HepG2 (cell line): ENCODE measurements around the gene ORC6. TPM values are rescaled to one million over a fixed set of nuclear protein-coding genes. Genes with fewer than 3 reads are reported as not detected.

Experiments used
- ARID2 ChIP-seq: sonication (generic); formaldehyde crosslinking; IDR thresholded peaks from 2 replicates; pipeline ENCODE4 v1.8.1; 2022; ENCODE audit warnings: mild to moderate bottlenecking, missing genetic modification reagents, borderline replicate concordance
- BHLHE40 ChIP-seq: IDR thresholded peaks from 2 replicates; pipeline ENCODE4 v1.6.1; 2011; ENCODE audit warnings: low read length, improper control_type of control experiment
- CBX1 ChIP-seq: IDR thresholded peaks from one replicate; pipeline ENCODE4 v1.6.1; 2016; ENCODE audit warnings: antibody characterized with exemption, low read depth
- CEBPG ChIP-seq: IDR thresholded peaks from 2 replicates; pipeline ENCODE4 v1.6.1; 2016
- CENPX ChIP-seq: sonication (generic); formaldehyde crosslinking; IDR thresholded peaks from 2 replicates; pipeline ENCODE4 v1.9.0; 2021; ENCODE audit warnings: mild to moderate bottlenecking, missing genetic modification reagents, moderate library complexity
- DMAP1 ChIP-seq: IDR thresholded peaks from 2 replicates; pipeline ENCODE4 v1.6.1; 2016
- IRF2 ChIP-seq: IDR thresholded peaks from 2 replicates; pipeline ENCODE4 v1.6.1; 2018; ENCODE audit warnings: missing genetic modification reagents, missing compliant biosample characterization
- JARID2 ChIP-seq: sonication (generic); formaldehyde crosslinking; IDR thresholded peaks from 2 replicates; pipeline ENCODE4 v1.8.1; 2023; ENCODE audit warnings: missing genetic modification reagents, inconsistent platforms; ENCODE audit not compliant: insufficient replicate concordance
- JUN ChIP-seq: sonication (generic); formaldehyde crosslinking; IDR thresholded peaks from 2 replicates; pipeline ENCODE4 v1.4.0; 2020; ENCODE audit warnings: mild to moderate bottlenecking, missing genetic modification reagents
- JUND ChIP-seq: sonication (generic); formaldehyde crosslinking; IDR thresholded peaks from 2 replicates; pipeline ENCODE4 v1.8.0; 2022; ENCODE audit warnings: mild to moderate bottlenecking, missing genetic modification reagents
- KDM4B ChIP-seq: sonication (generic); formaldehyde crosslinking; IDR thresholded peaks from 2 replicates; pipeline ENCODE4 v1.4.0; 2020; ENCODE audit warnings: missing genetic modification reagents
- MATR3 ChIP-seq: sonication (generic); formaldehyde crosslinking; IDR thresholded peaks from 2 replicates; pipeline ENCODE4 v1.4.0; 2020; ENCODE audit warnings: missing genetic modification reagents
- NR2F2 ChIP-seq: IDR thresholded peaks from 2 replicates; pipeline ENCODE4 v1.6.1; 2012; ENCODE audit warnings: low read depth, inconsistent platforms, borderline replicate concordance
- PCBP2 ChIP-seq: fragments of 200-400 bp; formaldehyde crosslinking; optimal IDR thresholded peaks from 2 replicates; pipeline ENCODE3; 2018; ENCODE audit warnings: low read length, low read depth; ENCODE audit not compliant: poor library complexity, severe bottlenecking
- RARA ChIP-seq: IDR thresholded peaks from 2 replicates; pipeline ENCODE4 v1.6.1; 2016; ENCODE audit warnings: missing genetic modification reagents, missing compliant biosample characterization
- RXRB ChIP-seq: IDR thresholded peaks from 2 replicates; pipeline ENCODE4 v1.6.1; 2016; ENCODE audit warnings: borderline replicate concordance, missing genetic modification reagents, missing compliant biosample characterization
- ZNF235 ChIP-seq: sonication (generic); formaldehyde crosslinking; IDR thresholded peaks from 2 replicates; pipeline ENCODE4 v1.8.1; 2023; ENCODE audit warnings: mild to moderate bottlenecking, missing genetic modification reagents, borderline replicate concordance
- ZNF292 ChIP-seq: sonication (generic); formaldehyde crosslinking; IDR thresholded peaks from 2 replicates; pipeline ENCODE4 v1.8.1; 2022; ENCODE audit warnings: mild to moderate bottlenecking, low read depth, missing genetic modification reagents, borderline replicate concordance
- ZNF501 ChIP-seq: sonication (generic); formaldehyde crosslinking; IDR thresholded peaks from 2 replicates; pipeline ENCODE4 v1.5.1; 2020; ENCODE audit warnings: mild to moderate bottlenecking, moderate library complexity, missing genetic modification reagents
- ZNF556 ChIP-seq: sonication (generic); formaldehyde crosslinking; IDR thresholded peaks from 2 replicates; pipeline ENCODE4 v1.4.0; 2020; ENCODE audit warnings: mild to moderate bottlenecking, missing genetic modification reagents, borderline replicate concordance
- ZSCAN22 ChIP-seq: sonication (generic); formaldehyde crosslinking; IDR thresholded peaks from 2 replicates; pipeline ENCODE4 v1.4.0; 2020; ENCODE audit warnings: mild to moderate bottlenecking, missing genetic modification reagents
- polyA plus RNA-seq, 8 experiments: library from polyadenylated mRNA; depleted of rRNA in 3 of 8; stranded (reverse) in 7 of 8; unstranded in 1 of 8; fragments of >200 nt; fragmentation: Illumina TruSeq in 4 of 8; extraction: Trizol in 4 of 8; gene quantifications; 2 replicates each; pipeline versions ENCODE4 v1.2.1 to v1.2.3, GENCODE V29; 2011 to 2016; ENCODE audit warnings: low read depth in 4 of 8, missing spikeins in 1 of 8, mixed read lengths in 1 of 8; ENCODE audit not compliant: insufficient read depth in 1 of 8
- total RNA-seq, 5 experiments: library from RNA; depleted of rRNA; stranded (reverse); fragments of >200 nt; fragmentation: Illumina TruSeq; extraction: Trizol; gene quantifications; 2 replicates each; pipeline ENCODE4 v1.2.3, GENCODE V29; 2016; ENCODE audit warnings: low read depth in 1 of 5
- TF ChIP-seq, protein P1 (sequence below): IDR thresholded peaks from 2 replicates; pipeline ENCODE4 v1.6.1; 2016; ENCODE audit warnings: low read depth
- TF ChIP-seq, protein P2 (sequence below): sonication (generic); formaldehyde crosslinking; IDR thresholded peaks from 2 replicates; pipeline ENCODE4 v1.5.0; 2020; ENCODE audit warnings: missing genetic modification reagents, mild to moderate bottlenecking, borderline replicate concordance
- TF ChIP-seq, protein P3 (sequence below): IDR thresholded peaks from 2 replicates; pipeline ENCODE4 v1.6.1; 2016; ENCODE audit warnings: missing compliant biosample characterization, missing genetic modification reagents, borderline replicate concordance
- TF ChIP-seq, protein P4 (sequence below): sonication (generic); formaldehyde crosslinking; IDR thresholded peaks from 2 replicates; pipeline ENCODE4 v1.4.0; 2020; ENCODE audit warnings: missing genetic modification reagents
- TF ChIP-seq, protein P5 (sequence below): sonication (generic); formaldehyde crosslinking; IDR thresholded peaks from 2 replicates; pipeline ENCODE4 v1.9.0; 2021; ENCODE audit warnings: missing genetic modification reagents, borderline replicate concordance

Gene ORC6
- total and polyA plus RNA-seq, 2 of the 13 experiments (the other 11 are each of a cell fraction or from before 2014, with no cell fraction given) = 34.2 to 69.8 TPM

DNA sequence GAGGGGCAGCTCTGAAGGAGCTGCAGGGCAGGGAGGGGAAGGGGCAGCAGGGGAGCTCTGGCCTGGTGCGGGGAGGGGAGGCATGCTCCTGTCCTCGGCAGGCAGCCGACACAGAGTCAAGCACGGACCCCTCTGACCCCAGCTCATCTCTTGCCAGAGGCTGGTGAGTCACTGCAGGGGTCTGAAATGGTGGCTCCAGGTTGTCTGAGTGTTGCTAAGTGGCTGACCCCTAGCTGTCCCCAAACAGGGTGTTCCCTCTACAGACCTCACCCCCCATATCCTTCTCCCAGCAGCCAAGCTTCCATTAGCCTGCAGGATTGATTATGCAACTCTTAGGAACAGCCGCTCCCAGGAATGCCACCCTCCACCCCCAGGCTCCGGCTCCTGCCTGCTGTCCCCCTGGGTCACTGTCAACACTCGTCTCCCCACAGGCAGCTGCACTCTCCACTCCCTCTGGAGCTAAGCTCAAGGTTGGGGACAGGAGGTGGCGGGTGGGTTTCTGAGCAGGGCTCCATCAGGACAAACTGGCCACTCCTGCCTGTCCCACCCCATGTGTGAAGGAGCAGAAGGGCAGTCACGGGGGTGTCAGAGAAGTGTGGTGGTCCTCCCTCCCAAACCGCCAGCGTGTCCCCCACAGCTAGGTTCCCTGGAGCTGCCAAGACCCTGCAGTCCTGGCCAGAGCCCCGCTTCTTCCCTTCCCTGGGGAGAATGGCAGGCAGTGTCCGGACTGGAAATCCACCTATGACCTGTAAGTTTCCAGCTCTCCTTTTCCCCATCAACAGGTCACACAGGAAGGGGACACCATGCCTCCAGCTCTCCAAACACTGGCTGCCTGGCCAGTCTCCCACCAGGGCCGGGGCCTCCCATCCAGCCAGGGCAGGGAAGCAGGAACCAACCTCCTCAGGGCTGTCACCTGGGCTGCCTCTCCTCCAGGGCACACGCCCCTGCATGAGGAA lies 57.6 kb downstream of the ORC6 start (continued):
- TF ChIP-seq, protein P1, sequence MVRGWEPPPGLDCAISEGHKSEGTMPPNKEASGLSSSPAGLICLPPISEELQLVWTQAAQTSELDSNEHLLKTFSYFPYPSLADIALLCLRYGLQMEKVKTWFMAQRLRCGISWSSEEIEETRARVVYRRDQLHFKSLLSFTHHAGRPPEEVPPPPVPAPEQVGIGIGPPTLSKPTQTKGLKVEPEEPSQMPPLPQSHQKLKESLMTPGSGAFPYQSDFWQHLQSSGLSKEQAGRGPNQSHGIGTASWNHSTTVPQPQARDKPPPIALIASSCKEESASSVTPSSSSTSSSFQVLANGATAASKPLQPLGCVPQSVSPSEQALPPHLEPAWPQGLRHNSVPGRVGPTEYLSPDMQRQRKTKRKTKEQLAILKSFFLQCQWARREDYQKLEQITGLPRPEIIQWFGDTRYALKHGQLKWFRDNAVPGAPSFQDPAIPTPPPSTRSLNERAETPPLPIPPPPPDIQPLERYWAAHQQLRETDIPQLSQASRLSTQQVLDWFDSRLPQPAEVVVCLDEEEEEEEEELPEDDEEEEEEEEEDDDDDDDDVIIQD (CRISPR knock-in tag) = 0 out of 2 replicates have a peak, but pooled peaks have one; percentile 27
- TF ChIP-seq, protein P2, sequence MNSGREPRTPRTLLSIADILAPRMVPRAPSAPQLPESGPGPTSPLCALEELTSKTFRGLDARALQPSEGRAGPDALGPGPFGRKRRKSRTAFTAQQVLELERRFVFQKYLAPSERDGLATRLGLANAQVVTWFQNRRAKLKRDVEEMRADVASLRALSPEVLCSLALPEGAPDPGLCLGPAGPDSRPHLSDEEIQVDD = no peak
- TF ChIP-seq JUN (CRISPR knock-in tag) (no peak), DMAP1 (CRISPR knock-in tag) (0 out of 2 replicates have a peak, but pooled peaks have one; percentile 24), ZNF235 (CRISPR knock-in tag) (no peak), ZSCAN22 (no peak), PCBP2 (no peak), CBX1 (no peak), KDM4B (CRISPR knock-in tag) (no peak), ARID2 (CRISPR knock-in tag) (no peak), JUND (0 out of 2 replicates have a peak, but pooled peaks have one; percentile 38), RARA (CRISPR knock-in tag) (peak; percentile 57; the same call in 1 of the 2 replicates), ZNF556 (CRISPR knock-in tag) (0 out of 2 replicates have a peak, but pooled peaks have one; percentile 36), MATR3 (CRISPR knock-in tag) (no peak), NR2F2 (no peak), JARID2 (no peak), BHLHE40 (no peak), ZNF292 (CRISPR knock-in tag) (peak; percentile 96), CENPX (no peak), ZNF501 (CRISPR knock-in tag) (0 out of 2 replicates have a peak, but pooled peaks have one; percentile 26), RXRB (CRISPR knock-in tag) (0 out of 2 replicates have a peak, but pooled peaks have one; percentile 32), IRF2 (CRISPR knock-in tag) (no peak), CEBPG (CRISPR knock-in tag) (peak; percentile 91)
- TF ChIP-seq, protein P3, sequence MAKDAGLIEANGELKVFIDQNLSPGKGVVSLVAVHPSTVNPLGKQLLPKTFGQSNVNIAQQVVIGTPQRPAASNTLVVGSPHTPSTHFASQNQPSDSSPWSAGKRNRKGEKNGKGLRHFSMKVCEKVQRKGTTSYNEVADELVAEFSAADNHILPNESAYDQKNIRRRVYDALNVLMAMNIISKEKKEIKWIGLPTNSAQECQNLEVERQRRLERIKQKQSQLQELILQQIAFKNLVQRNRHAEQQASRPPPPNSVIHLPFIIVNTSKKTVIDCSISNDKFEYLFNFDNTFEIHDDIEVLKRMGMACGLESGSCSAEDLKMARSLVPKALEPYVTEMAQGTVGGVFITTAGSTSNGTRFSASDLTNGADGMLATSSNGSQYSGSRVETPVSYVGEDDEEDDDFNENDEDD = no peak
- TF ChIP-seq, protein P4, sequence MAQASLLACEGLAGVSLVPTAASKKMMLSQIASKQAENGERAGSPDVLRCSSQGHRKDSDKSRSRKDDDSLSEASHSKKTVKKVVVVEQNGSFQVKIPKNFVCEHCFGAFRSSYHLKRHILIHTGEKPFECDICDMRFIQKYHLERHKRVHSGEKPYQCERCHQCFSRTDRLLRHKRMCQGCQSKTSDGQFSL (CRISPR knock-in tag) = 0 out of 2 replicates have a peak, but pooled peaks have one; percentile 62
- TF ChIP-seq, protein P5, sequence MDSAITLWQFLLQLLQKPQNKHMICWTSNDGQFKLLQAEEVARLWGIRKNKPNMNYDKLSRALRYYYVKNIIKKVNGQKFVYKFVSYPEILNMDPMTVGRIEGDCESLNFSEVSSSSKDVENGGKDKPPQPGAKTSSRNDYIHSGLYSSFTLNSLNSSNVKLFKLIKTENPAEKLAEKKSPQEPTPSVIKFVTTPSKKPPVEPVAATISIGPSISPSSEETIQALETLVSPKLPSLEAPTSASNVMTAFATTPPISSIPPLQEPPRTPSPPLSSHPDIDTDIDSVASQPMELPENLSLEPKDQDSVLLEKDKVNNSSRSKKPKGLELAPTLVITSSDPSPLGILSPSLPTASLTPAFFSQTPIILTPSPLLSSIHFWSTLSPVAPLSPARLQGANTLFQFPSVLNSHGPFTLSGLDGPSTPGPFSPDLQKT (CRISPR knock-in tag) = no peak
